ENCODE data around the gene PTPRE.

The PTPRE gene

DNA sequence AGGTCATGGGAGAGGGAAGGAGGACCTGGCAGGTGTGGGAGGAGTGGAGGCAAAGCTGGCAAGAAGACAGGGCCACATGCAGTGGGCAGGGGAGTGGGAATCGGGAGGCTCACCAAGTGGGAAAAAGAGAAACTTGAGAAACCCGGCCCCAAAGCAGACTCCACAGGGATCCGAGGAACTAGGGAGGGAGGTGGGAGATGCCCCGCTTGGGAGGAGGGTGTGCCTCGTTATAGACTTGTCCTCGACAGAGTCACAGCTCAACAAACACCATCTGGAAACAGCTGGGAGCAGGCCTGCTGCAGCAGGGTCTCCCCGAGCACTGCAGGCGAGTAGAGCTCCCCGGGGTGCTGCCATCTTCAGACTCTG, 164.5 kb downstream of the PTPRE start:
- H2AFZ ChIP-seq (ENCODE audit: low read length), result no peak overlapping the region
- no peak overlapping the region for H3K4me2 ChIP-seq (ENCODE audit: low read depth, low read length, poor library complexity, severe bottlenecking)
- H3K9me2 ChIP-seq (replicated peaks; ENCODE audit: low read depth, low read length), result no peaks in the 10 kb centered on the region
- H3K36me3 ChIP-seq (ENCODE audit: insufficient read depth, low read length), result peaks cover 63% of the 10 kb centered on the region
- H3K27me3 ChIP-seq (ENCODE audit: insufficient read depth, low read length, poor library complexity, severe bottlenecking), result no peaks in the 10 kb centered on the region
- H3K9ac ChIP-seq (ENCODE audit: low read depth, low read length, poor library complexity, severe bottlenecking), result no peak overlapping the region
- TF ChIP-seq EZH2phosphoT487 (IDR thresholded peaks at IDR 0.05; ENCODE audit: borderline replicate concordance), result no peak
- TF ChIP-seq CTCF (conservative IDR thresholded peaks at IDR 0.05; ENCODE audit: low read length), result no peak
- peaks cover 23% of the 10 kb centered on the region for H3K4me1 ChIP-seq (ENCODE audit: insufficient read depth, low read length, poor library complexity, severe bottlenecking)
- no peaks in the 10 kb centered on the region for H3K9me3 ChIP-seq (ENCODE audit: insufficient read depth, low read depth, low read length)
- H4K20me1 ChIP-seq (ENCODE audit: insufficient read depth, low read length, poor library complexity, severe bottlenecking), result peaks cover 3% of the 10 kb centered on the region
- H3K4me3 ChIP-seq (ENCODE audit: low read length, poor library complexity, severe bottlenecking), result no peak overlapping the region
- peaks cover 4% of the 10 kb centered on the region; the same call in 1 of the 2 replicates for H3F3A ChIP-seq (ENCODE audit: low read depth)
- no peaks in the 10 kb centered on the region for H3K79me2 ChIP-seq (ENCODE audit: insufficient read depth, low read length)

DNA sequence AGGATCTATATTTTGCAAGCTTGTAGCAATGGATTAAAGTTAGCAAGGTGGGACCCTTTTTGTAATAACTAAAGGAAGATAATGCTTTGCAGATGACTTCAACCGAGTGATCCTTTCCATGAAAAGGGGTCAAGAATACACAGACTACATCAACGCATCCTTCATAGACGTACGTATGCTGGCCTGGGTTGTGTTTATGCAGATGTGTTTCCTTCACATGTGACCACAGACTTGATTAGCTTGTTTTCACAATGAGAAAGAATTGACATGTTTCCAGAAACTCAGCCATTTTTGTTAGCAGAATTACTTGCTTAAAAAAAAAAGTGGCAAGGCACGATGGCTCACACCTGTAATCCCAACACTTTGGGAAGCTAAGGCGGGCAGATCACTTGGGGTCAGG, 165.1 kb downstream of the PTPRE start:
- Histone ChIP-seq H3K36me3 (ENCODE audit: insufficient read depth, low read length) (peaks cover 63% of the 10 kb centered on the region), H2AFZ (ENCODE audit: low read length) (no peak overlapping the region), H3K4me2 (ENCODE audit: low read depth, low read length, poor library complexity, severe bottlenecking) (no peak overlapping the region), H3K4me3 (ENCODE audit: low read length, poor library complexity, severe bottlenecking) (no peak overlapping the region), H3K9me2 (replicated peaks; ENCODE audit: low read depth, low read length) (no peaks in the 10 kb centered on the region), H3K79me2 (ENCODE audit: insufficient read depth, low read length) (no peaks in the 10 kb centered on the region), H3K27me3 (ENCODE audit: insufficient read depth, low read length, poor library complexity, severe bottlenecking) (no peaks in the 10 kb centered on the region), H3K4me1 (ENCODE audit: insufficient read depth, low read length, poor library complexity, severe bottlenecking) (peaks cover 23% of the 10 kb centered on the region), H3K9me3 (ENCODE audit: insufficient read depth, low read depth, low read length) (no peaks in the 10 kb centered on the region), H3F3A (ENCODE audit: low read depth) (peaks cover 4% of the 10 kb centered on the region; the same call in 1 of the 2 replicates), H3K9ac (ENCODE audit: low read depth, low read length, poor library complexity, severe bottlenecking) (no peak overlapping the region), H4K20me1 (ENCODE audit: insufficient read depth, low read length, poor library complexity, severe bottlenecking) (peaks cover 3% of the 10 kb centered on the region)
- TF ChIP-seq EZH2phosphoT487 (IDR thresholded peaks at IDR 0.05; ENCODE audit: borderline replicate concordance) (no peak), CTCF (conservative IDR thresholded peaks at IDR 0.05; ENCODE audit: low read length) (no peak)

DNA sequence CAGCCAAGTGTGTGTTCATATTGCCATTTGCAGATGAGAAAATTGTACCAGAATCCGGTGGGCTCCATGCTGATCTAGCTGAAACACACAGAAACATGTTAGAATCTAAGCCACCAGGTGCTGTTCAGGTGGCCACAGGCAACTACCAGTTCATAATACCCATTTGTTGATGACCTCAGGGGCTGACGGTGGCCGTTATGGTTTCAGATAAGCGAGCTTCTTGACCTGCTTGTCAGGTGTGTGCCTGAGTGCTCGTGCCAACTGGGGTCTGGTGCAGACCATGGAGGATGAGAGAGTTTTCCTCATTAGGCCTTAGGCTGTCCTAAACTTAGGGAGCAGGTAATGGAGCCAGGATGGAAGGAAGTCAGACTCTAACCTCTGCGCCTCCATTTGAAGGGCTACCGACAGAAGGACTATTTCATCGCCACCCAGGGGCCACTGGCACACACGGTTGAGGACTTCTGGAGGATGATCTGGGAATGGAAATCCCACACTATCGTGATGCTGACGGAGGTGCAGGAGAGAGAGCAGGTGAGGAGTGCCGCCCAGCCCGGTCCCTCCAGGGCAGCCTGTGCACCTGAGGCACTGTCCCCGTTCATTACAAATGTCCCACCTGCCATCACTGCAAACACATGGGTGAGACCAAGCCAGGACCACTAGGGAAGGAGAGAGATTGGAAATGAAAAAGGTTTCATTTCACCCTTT, 166.2 kb downstream of the PTPRE start:
- Histone ChIP-seq H3F3A (ENCODE audit: low read depth) (peaks cover 4% of the 10 kb centered on the region; the same call in 1 of the 2 replicates), H2AFZ (ENCODE audit: low read length) (no peak overlapping the region), H3K9ac (ENCODE audit: low read depth, low read length, poor library complexity, severe bottlenecking) (no peak overlapping the region), H3K4me3 (ENCODE audit: low read length, poor library complexity, severe bottlenecking) (peak overlapping the region; percentile 39), H3K4me2 (ENCODE audit: low read depth, low read length, poor library complexity, severe bottlenecking) (peak overlapping the region; percentile 59), H4K20me1 (ENCODE audit: insufficient read depth, low read length, poor library complexity, severe bottlenecking) (peaks cover 3% of the 10 kb centered on the region), H3K27me3 (ENCODE audit: insufficient read depth, low read length, poor library complexity, severe bottlenecking) (no peaks in the 10 kb centered on the region), H3K36me3 (ENCODE audit: insufficient read depth, low read length) (peaks cover 66% of the 10 kb centered on the region), H3K79me2 (ENCODE audit: insufficient read depth, low read length) (no peaks in the 10 kb centered on the region), H3K4me1 (ENCODE audit: insufficient read depth, low read length, poor library complexity, severe bottlenecking) (peaks cover 23% of the 10 kb centered on the region), H3K9me3 (ENCODE audit: insufficient read depth, low read depth, low read length) (no peaks in the 10 kb centered on the region), H3K9me2 (replicated peaks; ENCODE audit: low read depth, low read length) (no peaks in the 10 kb centered on the region)
- TF ChIP-seq CTCF (conservative IDR thresholded peaks at IDR 0.05; ENCODE audit: low read length) (no peak), EZH2phosphoT487 (IDR thresholded peaks at IDR 0.05; ENCODE audit: borderline replicate concordance) (no peak)

Measured in Loucy (cell line).